Activated naive CD4-positive, alpha-beta T cell treated with Interleukin-2 at 50 U/mL for 16 hours (primary cell): ENCODE results near the gene EMP1.
A peak's percentile ranks its signal among the peaks of the same experiment; 100 is the strongest.

ENCODE experiments used
- DNase-seq: peaks from one replicate; pipeline ENCODE4 v3.0.0-alpha.2; 2020

The EMP1 gene

DNA sequence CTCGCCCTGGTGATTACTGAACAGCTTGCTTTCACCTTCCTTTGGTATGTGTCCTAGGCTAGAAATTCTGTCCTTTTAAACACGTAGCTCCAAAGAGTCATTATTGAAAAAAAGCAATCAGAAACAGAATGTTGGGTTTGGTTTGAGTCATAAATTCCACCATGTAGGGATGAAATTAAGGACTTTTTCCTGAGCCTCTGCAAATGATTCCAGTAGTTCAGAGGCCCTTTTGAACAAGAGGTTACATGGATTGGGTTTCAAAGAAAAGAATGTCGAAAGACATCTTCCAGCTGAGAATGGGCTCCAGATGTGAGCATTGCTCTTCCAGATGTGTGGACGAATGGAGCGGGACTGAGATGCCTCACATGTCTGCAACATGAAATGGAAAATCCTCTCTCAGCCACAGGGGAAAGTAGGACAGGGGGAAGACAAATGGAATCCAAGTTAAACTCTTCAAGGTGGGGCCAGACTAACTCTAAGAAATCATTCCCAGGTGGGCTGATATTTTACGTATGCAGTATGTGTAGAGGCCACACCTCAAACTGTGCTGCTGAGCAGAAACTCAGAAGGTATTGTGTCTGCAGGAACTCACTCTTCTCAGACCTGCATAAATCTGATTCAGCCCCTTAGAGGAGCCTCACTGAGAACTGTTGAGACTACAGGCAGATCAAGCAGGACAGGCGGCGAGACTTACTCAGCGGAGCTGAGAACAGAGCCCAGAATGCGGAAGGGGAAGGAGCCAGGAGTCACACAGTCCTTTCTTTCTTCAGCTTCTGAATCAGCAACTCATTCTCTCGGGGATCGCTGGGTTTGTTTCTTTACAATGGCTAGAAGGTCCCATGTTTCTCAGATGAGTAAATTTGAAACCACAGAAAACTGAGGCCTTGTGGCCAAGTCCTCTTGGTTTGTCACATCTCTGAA, 23.3 kb upstream of the EMP1 start:
- peak; percentile 41 for DNase-seq

DNA sequence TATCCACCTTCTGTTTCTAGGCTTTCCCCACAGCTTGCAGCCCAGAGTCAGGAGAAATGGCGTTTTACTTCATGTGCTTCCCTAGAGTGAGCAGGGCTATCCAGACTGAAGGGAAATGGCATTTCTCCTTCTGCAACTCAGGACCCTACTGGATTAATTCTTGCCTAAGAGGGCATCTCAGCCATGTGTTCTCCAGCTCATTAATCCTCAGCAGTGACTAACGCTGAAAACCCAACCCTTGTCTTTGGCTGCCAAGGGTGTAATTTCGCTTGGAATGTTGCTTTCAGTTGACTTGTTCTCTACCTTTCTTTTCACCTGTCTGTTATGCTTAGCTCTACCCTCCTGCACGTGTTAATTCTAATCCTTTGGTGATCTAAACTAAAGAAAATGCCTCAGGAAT, 21.0 kb upstream of the EMP1 start:
- DNase-seq: no peak

DNA sequence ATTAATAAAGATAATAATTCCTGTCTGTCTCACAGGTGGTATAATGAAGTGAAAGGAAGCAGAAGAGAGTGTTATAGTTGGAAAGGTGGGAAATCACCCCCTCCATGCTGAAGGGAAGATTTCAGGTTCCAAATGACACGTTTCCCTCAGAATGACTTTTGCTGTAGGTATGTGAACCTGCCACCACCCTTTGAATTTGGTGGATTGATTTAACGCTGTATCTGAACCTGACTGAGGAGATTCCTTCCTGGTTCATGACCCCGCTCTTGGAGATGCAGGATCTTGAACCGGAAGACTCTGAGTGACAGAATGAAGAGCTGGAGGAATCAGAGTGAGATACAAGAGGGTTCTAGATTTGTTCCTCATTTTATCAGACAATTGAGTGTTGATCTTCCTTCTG, 20.3 kb upstream of the EMP1 start:
- DNase-seq: no peak

DNA sequence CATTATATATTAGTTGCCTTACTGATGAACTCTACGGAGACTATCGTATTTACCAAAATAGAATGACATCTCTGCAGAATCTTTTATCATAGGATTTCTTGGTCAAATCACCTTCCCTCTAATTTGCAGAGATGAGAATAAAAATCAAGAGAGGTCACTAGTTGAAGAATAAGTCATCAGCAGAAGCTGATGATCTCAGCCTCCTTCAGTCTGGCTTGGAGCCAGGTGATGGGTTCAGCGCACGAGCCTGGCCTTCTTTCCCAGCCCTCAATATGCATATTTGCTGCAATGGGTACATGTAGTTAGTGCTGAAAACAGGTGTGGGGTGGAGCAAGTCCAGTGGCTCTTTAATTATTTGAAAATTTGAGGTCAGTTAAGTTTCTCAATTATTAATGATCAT, 19.2 kb upstream of the EMP1 start:
- DNase-seq: no peak

DNA sequence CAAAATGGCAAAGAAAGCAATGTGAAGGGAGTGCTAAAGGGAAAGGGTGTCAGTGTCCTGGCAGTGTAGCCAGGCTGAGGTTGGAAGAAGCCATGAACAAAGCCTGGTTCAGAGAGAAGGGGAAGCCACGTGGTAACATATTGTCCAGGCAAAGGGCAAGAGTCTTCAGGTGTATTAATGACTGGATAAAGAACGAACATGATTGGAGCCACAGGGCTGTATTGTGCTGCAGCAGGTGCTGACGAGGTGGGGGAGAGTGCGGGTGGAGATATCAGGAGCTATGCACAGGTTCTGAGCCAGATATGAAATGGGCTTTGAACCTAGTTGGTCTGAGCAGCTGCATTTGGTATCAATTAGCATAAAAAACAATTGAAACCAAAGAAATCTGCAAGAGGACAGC, 18.6 kb upstream of the EMP1 start:
- DNase-seq: no peak

DNA sequence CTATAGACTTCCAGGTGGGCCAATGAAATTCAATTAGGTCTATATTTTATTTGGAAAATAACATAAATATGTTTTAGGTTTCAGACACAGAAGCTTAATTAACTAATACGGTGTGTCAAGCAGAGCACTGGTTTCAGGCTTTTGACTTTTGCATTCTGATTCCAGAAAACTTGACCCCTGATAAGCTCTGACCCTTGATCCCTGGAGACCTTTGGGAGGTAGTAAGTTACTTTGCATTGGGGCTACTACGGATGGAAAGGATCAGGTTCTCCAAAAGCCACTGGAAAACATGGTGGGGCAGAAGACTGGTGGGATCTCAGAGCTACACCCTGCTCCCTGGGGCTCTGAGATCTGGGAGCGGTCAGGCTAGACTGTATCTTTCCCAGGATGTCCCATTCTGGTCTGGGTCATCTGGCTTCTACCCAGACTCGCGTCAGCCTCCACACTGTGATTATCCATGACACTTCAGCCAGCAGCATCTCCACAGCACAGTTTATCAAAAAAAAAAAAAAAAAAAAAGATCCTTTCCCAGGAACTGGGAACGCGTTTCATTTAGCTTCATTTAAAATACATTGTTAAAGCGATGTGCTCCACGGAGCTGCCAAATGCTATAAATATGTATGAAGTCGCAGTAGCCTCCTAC, 17.8 kb upstream of the EMP1 start:
- DNase-seq: no peak

DNA sequence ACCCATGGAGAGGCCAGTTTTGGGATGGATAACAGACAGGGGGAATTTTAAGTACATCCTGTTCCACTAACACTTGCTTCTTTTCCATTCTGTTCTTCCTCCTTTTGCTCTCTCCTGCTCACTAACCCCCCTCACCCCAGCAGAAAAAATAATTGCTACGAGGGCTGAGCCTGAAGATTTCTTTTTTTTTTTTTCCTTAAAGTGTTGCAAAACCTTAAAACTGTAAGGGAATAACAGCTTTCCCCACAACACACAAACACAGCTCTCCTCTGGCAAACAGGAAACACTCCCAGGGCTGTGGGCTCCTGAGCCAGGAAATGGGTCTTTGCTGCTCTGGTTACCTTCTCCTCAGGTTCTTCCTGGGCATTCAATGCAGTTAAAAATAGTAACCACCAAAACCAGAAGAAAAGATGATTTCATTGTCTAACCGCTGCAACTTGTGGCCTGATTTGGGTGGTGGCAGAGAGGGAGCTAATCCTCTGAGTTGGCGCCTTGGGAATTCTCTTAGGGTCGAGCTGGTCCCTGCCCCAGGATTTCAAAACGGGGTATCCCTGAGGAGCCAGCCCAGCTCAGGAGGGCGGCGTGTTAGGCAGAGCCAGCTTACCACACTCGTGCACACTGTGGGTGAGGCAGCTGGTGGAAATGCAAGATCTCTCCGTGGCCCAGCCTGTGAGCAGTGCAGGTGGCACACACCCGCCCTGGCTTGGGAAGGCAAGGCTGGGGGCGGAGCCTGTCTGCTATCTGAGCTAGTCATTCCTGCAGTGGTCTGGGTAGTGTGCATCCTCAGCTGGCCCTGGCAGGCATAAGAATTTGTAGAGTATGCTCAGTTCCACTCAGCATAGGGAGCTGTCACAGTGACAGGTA, 17.1 kb upstream of the EMP1 start:
- DNase-seq: peak; percentile 62

DNA sequence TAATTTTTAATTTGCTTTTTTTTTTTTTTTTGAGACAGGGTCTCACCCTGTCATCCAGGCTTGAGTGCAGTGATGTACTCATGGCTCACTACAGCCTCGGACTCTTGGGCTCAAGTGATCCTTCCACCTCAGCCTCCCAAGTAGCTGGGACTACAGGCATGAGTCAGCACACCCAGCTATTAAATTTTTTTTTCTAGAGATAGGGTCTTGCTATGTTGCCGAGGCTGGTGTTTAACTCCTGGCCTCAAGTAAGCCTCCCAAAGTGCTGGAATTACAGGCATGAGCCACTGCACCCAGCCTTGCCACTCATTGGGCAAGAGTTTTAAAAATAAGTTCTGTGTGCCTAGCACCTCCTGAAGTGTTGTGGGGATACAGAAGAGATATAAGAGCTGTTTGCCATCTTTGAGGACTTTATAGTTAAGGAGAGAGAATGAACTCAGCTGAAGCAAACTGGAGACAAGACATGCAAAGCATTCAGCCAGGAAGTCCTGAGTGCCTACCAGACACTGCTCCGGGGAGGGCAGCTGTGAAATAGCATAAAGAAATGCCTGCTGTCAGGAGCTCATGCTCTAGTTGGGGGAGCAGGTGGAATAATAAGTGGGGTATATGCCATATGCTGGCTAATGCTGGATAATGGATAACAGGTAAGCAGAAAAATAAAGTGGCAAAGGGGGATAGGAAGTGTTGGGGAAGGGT, 15.0 kb upstream of the EMP1 start:
- DNase-seq: no peak

DNA sequence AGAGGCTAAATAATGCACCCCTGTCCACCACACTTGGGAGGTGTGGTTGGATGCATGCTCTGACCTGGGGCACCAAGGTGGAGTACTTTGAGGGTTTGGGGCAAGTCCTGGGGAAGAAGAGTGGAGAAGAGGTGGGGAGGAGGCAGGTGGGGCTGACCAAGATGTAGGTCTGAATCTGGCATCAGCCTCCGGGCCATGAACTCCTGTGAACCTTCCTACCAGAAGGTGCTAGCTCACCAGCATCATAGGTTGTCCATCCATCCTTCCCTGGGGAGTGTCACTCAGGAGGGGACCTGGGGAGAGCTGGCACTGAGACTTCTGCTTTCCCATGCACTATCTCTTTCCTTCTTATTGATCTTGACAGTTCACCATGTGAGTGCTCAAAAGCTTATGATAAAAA, 13.6 kb upstream of the EMP1 start:
- no peak for DNase-seq

DNA sequence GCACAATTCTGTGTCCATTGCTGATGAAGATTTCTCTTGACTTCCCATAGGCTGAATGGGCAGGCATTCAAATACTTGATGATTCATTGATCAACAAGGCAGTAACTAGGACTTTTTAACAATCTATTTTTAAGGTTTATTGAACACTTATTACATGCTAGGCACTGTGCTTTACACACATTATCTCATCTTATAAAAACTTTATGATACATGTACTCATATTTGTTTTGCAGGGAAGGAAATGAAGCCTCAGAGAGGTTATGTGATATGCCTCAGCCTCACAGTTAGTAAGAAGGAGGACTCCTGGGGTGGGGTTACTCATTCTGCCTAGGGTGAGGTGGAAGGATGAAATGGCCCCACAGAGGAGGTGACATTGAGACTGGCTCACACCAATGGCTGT, 12.9 kb upstream of the EMP1 start:
- no peak for DNase-seq

DNA sequence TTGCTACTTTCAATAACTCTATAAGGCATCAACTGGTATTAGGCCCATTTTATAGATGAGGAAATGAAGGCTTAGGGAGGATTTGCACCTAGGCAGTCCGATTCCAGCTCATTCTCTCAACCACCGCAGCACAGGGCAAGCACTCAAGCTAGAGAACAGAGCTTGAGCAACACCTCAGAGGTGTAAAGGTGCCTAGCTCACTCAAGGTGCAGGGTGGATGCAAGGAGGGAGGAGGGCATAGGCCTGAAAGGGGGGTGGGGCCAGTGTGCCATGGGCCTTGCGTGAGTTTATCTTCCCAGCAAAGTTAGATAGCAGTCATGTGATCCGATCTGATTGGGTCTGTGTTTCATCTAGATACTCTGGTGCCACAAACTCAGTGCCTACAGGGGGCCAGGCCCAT, 10.2 kb upstream of the EMP1 start:
- no peak for DNase-seq

DNA sequence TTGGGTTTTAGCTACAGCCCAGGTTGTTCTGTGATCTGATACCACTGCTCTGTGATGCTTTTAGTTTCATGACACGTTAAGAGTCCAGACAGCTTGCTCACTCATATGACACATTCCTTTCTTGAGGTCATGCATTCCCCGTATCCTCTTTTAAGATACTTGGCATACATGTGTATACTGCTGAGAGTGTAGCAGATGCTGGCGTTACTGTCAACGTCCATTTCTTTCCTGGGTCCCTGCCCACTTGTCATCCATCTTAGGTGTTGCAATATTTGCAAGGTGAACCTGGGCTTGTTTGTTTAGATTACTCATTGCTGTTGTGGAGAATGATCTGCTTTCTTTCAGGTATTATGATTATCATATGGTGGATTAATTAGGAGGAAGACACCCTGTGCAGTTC, 9.1 kb upstream of the EMP1 start:
- DNase-seq: no peak

DNA sequence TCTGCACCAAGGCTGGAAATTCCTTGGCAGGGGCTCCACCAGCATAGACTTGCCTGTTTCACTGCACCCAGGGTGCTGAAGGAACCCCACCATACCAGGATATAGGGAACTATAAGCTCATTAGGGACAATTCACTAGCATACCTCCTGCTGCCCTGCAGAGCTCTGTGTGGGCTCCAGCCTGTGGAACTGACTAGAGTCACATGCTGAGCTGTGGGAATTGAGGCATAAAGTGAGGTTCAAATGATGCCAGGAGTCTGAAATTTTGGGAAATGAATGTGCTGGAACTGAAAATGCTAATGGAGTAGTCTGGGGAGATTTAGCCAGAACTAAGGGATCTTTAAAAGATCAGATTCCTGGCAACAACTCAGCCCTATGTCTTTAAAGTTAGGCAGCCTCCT, 7.3 kb upstream of the EMP1 start:
- no peak for DNase-seq

DNA sequence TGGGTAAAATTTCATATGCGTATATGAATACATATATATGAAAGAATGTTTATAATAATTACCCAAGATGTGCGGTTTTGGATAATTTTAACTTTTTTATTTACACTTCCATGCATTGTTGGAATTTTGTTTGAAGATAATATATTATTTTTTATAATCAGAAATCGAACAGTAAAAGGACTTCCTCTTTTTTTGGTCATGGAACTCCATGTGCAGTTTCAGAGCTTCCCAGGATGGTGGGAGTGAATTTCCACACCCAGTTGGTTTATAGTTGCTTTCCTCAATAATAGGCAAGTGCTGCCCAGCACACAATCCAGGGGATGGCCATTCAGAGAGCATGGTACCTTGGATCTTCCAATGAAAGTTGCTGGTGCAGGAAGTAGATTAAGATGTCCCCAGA, 6.3 kb upstream of the EMP1 start:
- no peak for DNase-seq

DNA sequence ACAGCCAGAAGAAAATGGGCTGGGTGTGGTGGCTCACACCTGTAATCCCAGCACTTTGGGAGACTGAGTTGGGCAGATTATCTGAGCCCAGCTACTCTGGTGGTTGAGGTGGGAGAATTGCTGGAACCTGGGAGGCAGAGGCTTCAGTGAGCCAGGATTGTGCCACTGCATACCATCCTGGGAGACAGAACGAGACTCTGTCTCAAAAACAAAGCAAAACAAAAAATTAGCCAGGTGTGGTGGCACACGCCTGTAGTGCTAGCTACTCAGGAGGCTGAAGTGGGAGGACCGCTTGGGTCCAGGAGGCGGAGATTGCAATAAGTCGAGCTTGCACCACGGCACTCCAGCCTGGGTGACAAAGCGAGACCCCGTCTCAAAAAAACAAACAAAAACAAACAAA, 3.8 kb upstream of the EMP1 start:
- no peak for DNase-seq

DNA sequence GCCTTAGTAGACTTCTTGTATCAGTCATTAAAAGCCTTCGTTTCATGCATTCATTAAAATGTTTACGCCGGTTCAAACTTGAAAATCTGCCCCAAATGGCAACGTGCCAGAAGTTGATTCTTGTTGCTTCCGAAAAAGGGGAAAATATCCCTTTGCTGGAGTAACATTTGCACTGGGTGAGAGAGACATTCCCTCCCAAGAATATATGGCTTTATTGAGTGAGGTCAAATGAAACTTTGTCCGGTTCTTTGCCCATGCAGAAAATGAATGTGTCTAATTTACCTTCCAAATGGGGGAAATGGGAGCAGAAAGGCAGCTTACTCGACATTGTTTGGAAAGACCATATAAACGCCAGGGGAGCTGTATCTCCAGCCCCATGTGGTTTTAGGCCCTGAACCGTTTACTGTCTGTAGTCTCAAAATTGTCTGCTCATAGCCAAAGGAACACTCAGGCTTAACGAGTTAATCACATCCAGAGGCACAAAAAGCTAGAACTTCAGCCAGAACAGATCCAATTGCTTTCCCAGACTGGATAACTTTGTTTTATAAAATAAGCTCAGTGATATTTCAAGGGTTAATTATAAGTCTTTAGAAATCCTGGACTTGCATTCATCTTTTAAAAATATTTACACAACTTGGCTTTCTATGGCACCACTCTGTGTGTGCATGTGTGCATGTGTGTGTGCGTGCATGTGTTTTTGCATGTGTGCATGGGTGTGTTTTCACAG, 2.9 kb upstream of the EMP1 start:
- no peak for DNase-seq

DNA sequence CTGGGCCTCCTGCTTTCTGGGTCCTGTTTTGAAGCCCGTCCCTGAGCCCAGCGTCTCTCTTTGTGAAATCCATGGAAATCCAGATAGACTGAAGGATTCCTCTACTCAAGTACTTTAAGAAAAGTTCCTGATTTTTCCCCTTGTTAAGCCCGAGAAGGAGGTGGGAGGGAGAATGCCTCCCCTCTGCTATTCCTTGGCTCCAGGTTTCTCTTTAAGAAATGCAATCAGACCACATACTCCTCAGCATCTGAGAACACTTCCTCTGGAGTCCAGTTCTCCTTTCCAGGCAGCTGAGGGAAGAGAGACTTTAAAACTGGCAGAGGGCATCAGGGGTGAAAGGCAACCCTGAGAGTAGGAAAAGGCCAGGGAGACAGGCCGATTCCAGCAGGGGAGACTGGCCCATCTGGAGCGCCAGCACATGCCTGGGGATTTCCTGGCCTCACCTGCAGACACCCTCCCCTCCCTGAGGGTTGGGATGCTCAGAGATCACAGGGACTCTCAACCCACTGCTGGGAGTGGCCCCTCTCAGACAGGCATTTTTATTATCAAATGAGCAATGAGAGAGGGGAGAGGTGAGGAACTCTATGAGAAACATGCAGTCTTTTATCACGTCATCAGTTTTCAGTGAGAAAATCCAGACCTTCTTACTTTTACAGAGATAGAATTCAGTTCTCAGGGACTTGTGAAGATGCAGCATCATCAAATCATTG, 2.0 kb upstream of the EMP1 start:
- no peak for DNase-seq

DNA sequence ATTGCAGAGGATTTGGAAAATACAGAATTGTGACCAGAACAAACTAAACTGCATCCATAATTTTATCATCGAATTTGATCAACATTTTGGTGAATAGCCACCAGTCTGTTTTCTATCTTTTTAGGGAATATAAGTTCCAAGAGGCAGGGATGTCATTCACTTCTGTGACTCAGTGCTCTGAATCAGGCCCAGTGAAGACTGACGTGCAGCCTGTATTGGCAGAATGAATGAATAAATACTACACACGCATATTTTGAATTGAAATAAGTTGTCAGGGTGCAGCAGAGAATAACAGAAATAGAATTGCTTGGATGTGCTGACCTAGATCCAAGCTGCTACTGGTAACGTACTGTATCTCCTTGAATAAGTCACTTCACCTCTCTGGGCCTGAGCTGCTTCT, 1.3 kb upstream of the EMP1 start:
- no peak for DNase-seq

DNA sequence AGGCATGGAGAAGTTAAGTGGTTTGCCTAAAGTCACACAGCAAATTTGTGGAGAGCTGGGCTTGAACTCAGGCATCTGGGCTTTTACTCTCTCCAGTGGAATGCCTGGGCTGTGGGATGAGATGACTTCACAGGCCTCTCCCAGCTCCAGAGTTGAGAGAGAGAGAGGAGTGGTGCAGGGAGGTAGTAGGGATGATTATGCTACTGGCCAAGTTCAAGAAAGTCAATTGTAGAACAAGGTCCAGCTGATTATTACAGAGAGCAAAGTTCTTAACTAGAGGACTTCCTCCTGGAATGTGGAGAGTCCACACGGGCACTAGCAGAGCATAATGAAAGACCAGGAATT, 769 bp upstream of the EMP1 start:
- DNase-seq: no peak

DNA sequence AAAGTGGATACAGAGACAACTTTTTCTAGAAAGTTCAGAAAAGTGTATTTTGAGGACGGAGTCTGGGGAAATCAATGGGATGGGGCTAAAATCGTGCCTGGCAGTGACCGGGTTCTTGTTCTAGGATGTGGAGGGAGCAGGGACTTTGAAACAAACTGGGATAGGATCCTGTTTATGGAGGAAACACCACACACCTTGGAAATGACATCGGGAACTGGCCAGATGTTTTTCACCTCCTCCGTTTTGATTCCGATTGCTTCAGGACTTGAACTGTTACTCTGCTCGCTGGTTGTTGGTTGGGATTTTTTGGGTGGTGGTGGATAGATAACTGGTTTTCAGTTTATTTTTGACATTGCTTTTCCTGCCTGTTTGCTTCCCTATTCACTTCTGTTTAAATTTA, 506 bp downstream of the EMP1 start:
- DNase-seq: no peak

DNA sequence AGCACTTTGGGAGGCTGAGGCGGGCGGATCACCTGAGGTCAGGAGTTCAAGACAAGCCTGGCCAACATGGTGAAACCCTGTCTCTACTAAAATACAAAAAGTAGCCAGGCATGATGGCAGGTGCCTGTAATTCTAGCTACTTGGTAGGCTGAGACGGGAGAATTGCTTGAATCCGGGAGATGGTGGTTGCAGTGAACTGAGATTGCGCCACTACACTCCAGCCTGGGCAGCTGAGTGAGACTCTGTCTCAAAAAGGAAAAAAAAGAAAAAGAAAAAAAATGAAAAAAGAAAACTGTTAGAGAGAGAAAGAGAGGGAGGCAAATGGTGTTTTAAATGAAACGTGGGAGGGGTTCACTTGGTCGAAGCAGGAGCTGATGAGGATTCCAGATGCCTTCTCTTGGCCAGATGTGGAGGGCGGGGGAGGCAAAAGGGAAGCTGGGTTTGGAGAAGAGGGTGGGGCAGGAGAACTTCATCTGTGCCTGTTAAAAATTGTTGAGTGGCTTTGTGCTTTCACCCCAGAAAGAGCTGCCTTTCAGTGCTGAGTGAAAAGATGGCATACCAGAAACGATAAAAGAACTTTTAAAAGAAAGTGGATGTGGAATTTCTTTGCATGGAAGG, 1.1 kb downstream of the EMP1 start:
- DNase-seq: no peak
